GM03348 (cell line): ENCODE measurements around the gene RNASE2.
"Not testable (repeated sequence)": the region's sequence is repeated elsewhere in the genome, so short reads cannot be mapped to it uniquely, and the experiment has no call there.

ENCODE experiments used
- DNase-seq: peaks from one replicate; pipeline ENCODE4 v3.0.0; 2012; ENCODE audit warnings: low spot score

The RNASE2 gene

GRCh38 chr14:20982646-20983369 is 27.5 kb downstream of the RNASE2 start:
- DNase-seq: no peak

- not testable (repeated sequence) for DNase-seq
These were observed 30.4 kb downstream of the RNASE2 start for GRCh38 chr14:20985650-20986049.

- DNase-seq: peak; percentile 91
These were observed 31.5 kb downstream of the RNASE2 start for GRCh38 chr14:20986811-20987210.

- DNase-seq: no peak
These were observed 33.6 kb downstream of the RNASE2 start for GRCh38 chr14:20988717-20989470.

GRCh38 chr14:20989471-20989786 is 34.1 kb downstream of the RNASE2 start:
- DNase-seq: no peak

GRCh38 chr14:20989787-20990600 is 34.7 kb downstream of the RNASE2 start, which contains the start of gene METTL17:
METTL17 (plus strand) TSS chr14:20989980; CDS start chr14:20990003, 23 bp downstream.
- DNase-seq: peak; percentile 92

GRCh38 chr14:20996521-20996920 is 41.2 kb downstream of the RNASE2 start:
- DNase-seq: no peak

GRCh38 chr14:20997115-20997514 is 41.8 kb downstream of the RNASE2 start:
- no peak for DNase-seq

- no peak for DNase-seq
These were observed 42.3 kb downstream of the RNASE2 start for GRCh38 chr14:20997564-20997963.

- DNase-seq: no peak
These were observed 42.9 kb downstream of the RNASE2 start for GRCh38 chr14:20998139-20998538.

GRCh38 chr14:20998674-20999366 is 43.5 kb downstream of the RNASE2 start, which contains the start of gene SLC39A2:
SLC39A2 (plus strand) TSS chr14:20999293; CDS start chr14:20999447, 154 bp downstream.
- peak; percentile 86 for DNase-seq

GRCh38 chr14:20999591-20999990 is 44.3 kb downstream of the RNASE2 start:
- no peak for DNase-seq

GRCh38 chr14:21001218-21001617 is 45.9 kb downstream of the RNASE2 start:
- no peak for DNase-seq

- DNase-seq: no peak
These were observed 48.6 kb downstream of the RNASE2 start for GRCh38 chr14:21003788-21004346.
